Activated CD4-positive, alpha-beta T cell treated with anti-CD3 and anti-CD28 coated beads, Interleukin-2, amount 10 ng/mL, durations not matched to agents 7 days and 5 days (primary cell): ENCODE results near the gene TSPAN15. TPM values are rescaled to one million over a fixed set of nuclear protein-coding genes. Genes with fewer than 3 reads are reported as not detected.

Experiments
- CTCF ChIA-PET: fragments of 350-600 bp; sonication (Branson Sonifier 250); formaldehyde crosslinking; loops from one replicate; lab custom pipeline; 2021; ENCODE audit warnings: antibody characterized with exemption; lab: Charles Lee
- POLR2A ChIA-PET: fragments of 350-600 bp; sonication (Branson Sonifier 250); formaldehyde crosslinking; loops from one replicate; lab custom pipeline; 2021; ENCODE audit warnings: antibody characterized with exemption; lab: Charles Lee
- DNase-seq: peaks from one replicate; pipeline ENCODE4 v3.0.0-alpha.2; 2020
- H3K27ac Mint-ChIP-seq: one replicate; pipeline ENCODE4 v1.8.0; 2021; ENCODE audit warnings: mild to moderate bottlenecking, moderate library complexity, mixed read lengths
- H3K27me3 Mint-ChIP-seq: one replicate; pipeline ENCODE4 v1.8.0; 2021; ENCODE audit warnings: mixed read lengths
- H3K36me3 Mint-ChIP-seq: one replicate; pipeline ENCODE4 v1.8.0; 2021; ENCODE audit warnings: low read depth, mixed read lengths
- H3K4me1 Mint-ChIP-seq: one replicate; pipeline ENCODE4 v1.8.0; 2021; ENCODE audit warnings: mixed read lengths
- H3K4me3 Mint-ChIP-seq: one replicate; pipeline ENCODE4 v1.8.0; 2021; ENCODE audit warnings: mild to moderate bottlenecking, moderate library complexity, mixed read lengths
- H3K9me3 Mint-ChIP-seq: one replicate; pipeline ENCODE4 v1.8.0; 2021; ENCODE audit warnings: mixed read lengths
- total RNA-seq, 2 experiments: library from RNA; stranded (reverse); gene quantifications; one replicate each; pipeline ENCODE4 v1.2.3, GENCODE V29; 2021

TSPAN15 gene
- total RNA-seq, 2 experiments from 2014 or later: 3.6 to 4.2 TPM

DNA sequence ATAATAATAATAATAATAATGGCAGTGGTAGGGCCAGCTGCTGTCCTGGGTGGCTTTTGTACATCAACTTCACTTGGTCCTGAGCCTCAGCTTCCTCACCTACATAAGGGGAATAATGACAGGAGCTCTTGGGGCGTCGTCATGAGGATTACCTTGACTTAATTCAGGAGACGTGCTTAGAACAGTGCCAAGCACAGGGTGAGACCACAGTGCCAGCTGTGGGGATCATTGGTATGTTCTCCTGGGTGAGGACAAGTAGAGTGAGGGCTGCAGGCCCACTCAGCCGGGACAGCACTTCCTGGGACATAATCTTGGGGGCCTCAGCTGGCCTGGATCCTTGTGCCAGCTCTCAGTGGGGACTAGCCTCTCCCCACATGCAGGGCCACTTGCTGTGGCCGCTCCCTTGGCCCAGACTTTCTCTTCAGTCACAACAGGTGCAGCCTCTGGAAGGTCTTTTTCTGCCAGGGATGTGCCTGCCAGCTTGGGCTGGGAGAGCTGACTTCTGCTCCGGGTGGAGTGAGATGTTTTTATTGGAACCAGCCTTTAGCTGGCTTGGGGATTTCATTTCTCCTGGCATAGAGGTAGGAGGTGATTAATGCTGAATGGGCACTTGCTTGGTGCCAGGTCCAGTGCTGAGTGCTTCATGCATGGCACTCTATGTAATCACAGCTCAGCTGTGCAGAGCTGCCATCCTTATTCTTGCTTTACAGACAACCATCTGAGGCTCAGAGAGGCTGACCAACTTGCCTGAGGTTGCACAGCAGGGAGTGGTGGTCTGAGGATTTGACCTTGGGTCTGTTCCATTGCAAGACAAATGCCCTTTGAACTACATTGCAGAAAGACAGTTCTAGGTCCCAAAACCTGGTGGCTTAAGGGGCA is 45.3 kb downstream of the TSPAN15 start:
- no peaks in the 10 kb centered on the region for H3K36me3 Mint-ChIP-seq
- peaks cover 5% of the 10 kb centered on the region for H3K4me1 Mint-ChIP-seq
- no peaks in the 10 kb centered on the region for H3K9me3 Mint-ChIP-seq
- no peak overlapping the region for H3K27ac Mint-ChIP-seq
- CTCF ChIA-PET: interaction anchor here (0.6 to 1.3 kb wide), 4 partner anchors 9 to 183 kb away, joined by 3 to 4 read pairs (median 4); no protein-coding TSS in a partner anchor
- no peak overlapping the region for H3K4me3 Mint-ChIP-seq
- POLR2A ChIA-PET: no interaction called here
- no peak for DNase-seq
- no peaks in the 10 kb centered on the region for H3K27me3 Mint-ChIP-seq

DNA sequence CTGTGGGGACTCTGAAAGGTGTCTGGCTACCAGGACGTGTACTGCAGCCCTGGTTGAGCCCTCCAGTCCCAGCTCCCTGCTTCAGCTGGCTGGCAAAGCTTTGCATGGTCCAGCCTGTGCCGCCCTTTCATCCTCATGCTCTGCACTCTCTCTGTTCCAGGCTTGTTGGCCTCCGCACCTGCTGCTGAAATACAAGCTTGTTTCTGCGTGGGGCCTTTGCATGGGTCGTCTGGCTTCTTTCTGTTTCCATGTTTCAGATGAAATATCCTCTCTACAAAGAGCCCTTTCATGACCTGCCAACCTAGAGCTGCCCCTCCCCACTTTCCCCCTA is 45.9 kb downstream of the TSPAN15 start:
- no peak overlapping the region for H3K4me3 Mint-ChIP-seq
- POLR2A ChIA-PET: no interaction called here

DNA sequence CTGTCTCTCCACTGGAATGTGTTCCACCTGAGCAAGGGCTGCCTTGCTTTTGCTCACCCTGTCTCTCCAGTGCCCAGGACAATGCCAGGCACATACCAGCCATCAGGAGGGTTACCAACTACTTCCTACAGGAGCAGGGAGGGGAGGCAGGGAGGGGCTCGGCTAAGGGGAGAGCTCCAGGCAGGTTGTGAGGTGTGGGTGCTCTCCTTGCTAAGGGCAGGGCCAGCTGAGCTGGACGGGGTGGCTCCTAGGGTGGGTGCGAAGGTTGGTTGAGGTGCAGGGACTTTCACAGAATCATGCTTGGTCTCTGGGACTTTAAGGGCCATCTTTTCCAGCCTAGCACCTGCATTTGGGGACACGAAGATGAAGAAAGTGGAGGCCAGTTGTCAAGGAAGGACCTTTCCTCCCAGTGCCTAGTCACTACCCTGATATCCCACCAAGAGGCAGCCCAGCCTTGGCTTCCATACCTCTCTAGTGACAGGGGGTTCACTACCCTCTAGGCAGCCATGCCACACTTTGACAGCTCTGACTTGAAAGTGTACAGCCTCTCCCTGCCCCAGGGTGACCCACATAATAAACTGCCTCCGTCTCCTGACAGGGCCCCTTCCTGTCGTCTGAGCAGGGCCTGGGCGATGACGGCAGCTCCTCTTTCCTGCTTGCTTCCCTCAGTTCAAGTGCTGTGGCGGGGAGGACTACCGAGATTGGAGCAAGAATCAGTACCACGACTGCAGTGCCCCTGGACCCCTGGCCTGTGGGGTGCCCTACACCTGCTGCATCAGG is 46.5 kb downstream of the TSPAN15 start:
- no peak for DNase-seq
- no peak overlapping the region for H3K4me3 Mint-ChIP-seq
- ChIA-PET CTCF (interaction anchor here (1.3 to 1.8 kb wide), 3 partner anchors 9 to 89 kb away, joined by 3 to 8 read pairs (median 5); no protein-coding TSS in a partner anchor), POLR2A (no interaction called here)
- peaks cover 5% of the 10 kb centered on the region for H3K4me1 Mint-ChIP-seq
- H3K27ac Mint-ChIP-seq: no peak overlapping the region
- no peaks in the 10 kb centered on the region for H3K27me3 Mint-ChIP-seq
- H3K36me3 Mint-ChIP-seq: no peaks in the 10 kb centered on the region
- H3K9me3 Mint-ChIP-seq: no peaks in the 10 kb centered on the region

More for the DNA sequence above, 45.9 kb downstream of the TSPAN15 start:
- no peaks in the 10 kb centered on the region for H3K27me3 Mint-ChIP-seq
- H3K36me3 Mint-ChIP-seq: no peaks in the 10 kb centered on the region
- H3K27ac Mint-ChIP-seq: no peak overlapping the region
- peaks cover 5% of the 10 kb centered on the region for H3K4me1 Mint-ChIP-seq
- no peak for DNase-seq
- no peaks in the 10 kb centered on the region for H3K9me3 Mint-ChIP-seq
- CTCF ChIA-PET: interaction anchor here (0.7 to 1.3 kb wide), 3 partner anchors 9 to 26 kb away, joined by 3 to 4 read pairs (median 3); no protein-coding TSS in a partner anchor

DNA sequence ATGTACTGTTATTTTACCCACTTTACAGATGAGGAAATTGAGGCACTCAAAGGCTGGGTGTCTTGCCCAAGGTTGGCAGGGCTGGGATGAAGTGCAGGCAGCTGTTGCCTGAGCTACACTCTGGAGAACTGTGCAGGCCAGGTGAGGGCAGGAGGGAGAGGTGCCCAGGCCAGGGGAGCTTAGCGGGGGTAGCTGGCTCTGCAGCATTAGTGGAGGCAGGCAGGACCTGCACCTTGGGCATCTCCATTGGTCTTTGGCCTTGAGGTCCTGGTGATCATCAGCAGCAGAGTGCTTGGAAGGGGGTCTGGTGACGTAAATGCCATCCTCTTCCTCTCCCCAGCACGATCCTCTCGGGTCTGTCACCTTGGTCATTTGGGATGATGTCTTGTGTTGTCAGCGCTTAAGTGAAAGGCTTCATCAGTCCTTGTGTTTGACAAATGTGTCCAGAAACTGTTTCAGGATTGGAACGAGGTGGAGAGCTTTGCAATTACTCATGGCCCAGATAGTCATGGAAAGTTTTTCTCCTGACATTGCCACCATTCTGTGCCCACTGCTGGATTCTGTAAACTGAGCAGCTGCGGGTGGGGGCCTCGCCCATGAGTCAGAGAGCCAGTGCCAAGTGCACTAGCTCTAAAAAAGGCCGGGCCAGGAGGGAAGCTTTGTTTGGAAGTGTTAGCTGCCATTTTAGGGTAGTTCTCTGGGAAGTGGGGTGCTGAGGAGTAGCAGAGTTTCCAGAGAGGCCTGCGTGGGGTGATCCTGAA is 47.6 kb downstream of the TSPAN15 start:
- Mint-ChIP-seq H3K27me3 (no peaks in the 10 kb centered on the region), H3K4me3 (no peak overlapping the region), H3K27ac (peak overlapping the region; percentile 28)

DNA sequence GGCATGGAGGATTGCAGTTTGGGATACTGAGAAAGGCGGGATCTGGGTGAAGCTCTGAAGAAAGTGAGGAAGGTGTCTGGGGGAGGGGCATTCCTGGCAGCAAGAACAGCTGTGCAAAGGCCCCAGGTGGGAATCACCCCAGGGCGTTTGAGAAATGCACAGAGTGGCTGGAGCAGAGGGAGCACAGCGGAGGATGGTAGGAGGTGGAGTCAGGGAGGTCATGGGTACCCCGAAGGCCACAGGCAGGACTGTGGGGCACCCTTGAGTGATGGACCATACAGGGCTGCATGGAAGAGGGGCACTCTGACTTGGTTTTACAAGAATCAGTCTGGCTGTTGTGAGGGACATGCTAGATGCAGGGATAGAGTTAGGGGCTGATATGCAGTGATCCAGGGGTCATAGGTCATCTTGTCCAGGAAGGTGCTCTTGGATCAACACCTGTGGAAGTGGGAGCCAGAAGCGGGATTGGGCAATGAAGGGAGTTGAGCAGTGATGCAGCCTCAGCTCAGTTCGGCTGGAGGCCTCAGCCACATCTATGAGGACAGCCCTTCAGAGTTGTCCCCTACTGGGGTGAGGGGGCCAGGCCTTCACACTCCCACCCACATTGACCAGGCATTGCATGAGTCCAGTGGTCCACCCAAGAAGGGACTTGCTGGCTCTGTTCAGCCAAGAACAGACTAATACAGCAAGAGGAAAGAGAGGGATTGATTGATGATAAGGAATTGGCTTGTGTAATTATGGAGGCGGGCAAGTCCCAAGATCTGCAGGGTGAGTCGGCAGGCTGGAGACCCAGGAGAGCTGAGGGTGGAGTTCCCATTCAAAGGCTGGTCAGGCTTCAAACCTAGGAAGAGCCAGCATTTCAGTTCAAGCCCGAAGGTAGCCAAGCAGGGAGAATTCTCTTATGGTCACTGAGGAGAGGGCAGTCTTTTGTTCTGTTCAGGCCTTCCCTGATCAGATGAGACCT is 48.7 kb downstream of the TSPAN15 start:
- Mint-ChIP-seq H3K4me3 (no peak overlapping the region), H3K4me1 (peaks cover 5% of the 10 kb centered on the region), H3K9me3 (no peaks in the 10 kb centered on the region), H3K36me3 (no peaks in the 10 kb centered on the region), H3K27me3 (no peaks in the 10 kb centered on the region), H3K27ac (no peak overlapping the region)
- POLR2A ChIA-PET: no interaction called here
- CTCF ChIA-PET: interaction anchor here (0.7 to 1.6 kb wide), 2 partner anchors 7 to 1403 kb away, joined by 3 to 5 read pairs; no protein-coding TSS in a partner anchor
- DNase-seq: no peak

More for the DNA sequence above, 47.6 kb downstream of the TSPAN15 start:
- Mint-ChIP-seq H3K36me3 (no peaks in the 10 kb centered on the region), H3K4me1 (peaks cover 5% of the 10 kb centered on the region), H3K9me3 (no peaks in the 10 kb centered on the region)
- ChIA-PET CTCF (interaction anchor here (0.7 to 1.8 kb wide), 4 partner anchors 9 to 1404 kb away, joined by 3 to 8 read pairs (median 4); no protein-coding TSS in a partner anchor), POLR2A (no interaction called here)
- DNase-seq: no peak

DNA sequence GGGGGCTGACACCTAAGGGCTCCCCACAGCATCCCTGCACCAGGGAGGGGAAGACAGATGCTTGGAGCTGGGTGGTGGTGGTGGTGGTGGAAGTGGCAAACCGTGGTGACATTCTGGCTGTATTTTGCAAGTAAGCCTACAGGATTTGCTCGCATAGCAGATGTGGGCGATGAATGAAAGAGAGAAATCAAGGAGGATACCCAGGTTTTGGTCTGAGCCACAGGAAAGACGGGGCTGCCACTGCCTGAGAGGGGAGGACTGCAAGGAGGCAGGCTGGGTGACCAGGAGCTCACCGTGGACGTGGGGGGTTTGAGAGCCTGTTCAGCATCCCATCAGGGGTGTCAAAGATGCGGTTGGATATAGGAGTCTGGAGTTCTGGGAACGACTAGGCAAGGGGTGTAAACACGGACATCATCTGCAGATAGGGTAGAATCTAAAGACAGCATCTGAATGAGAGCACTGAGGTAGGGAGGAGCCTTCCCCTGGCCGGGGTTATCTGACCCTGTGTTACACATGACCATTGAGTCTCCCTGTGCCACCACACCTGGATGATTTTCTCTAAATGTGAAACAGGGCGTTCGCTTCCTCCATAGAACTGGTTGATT is 49.7 kb downstream of the TSPAN15 start:
- DNase-seq: no peak
- ChIA-PET POLR2A (no interaction called here), CTCF (no interaction called here)
- Mint-ChIP-seq H3K36me3 (no peaks in the 10 kb centered on the region), H3K9me3 (no peaks in the 10 kb centered on the region), H3K27ac (no peak overlapping the region), H3K4me3 (no peak overlapping the region), H3K27me3 (no peaks in the 10 kb centered on the region), H3K4me1 (peaks cover 5% of the 10 kb centered on the region)

DNA sequence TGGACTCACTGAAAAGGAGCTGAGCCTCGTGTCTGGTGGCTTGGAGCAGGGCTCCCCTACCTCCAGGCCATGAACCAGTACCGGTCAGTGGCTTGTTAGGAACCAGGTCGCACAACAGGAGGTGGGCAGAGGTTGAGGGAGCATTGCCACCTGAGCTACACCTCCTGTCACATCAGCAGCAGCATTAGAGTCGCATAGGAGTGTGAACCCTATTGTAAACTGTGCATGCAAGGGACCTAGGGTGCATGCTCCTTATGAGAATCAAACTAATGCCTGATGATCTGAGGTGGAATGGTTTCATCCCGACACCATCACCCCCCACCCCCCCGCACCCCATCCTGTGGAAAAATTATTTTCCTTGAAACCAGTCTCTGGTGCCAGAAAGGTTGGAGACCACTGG is 50.4 kb downstream of the TSPAN15 start:
- POLR2A ChIA-PET: no interaction called here
- Mint-ChIP-seq H3K36me3 (no peaks in the 10 kb centered on the region), H3K27me3 (no peaks in the 10 kb centered on the region), H3K27ac (no peak overlapping the region), H3K9me3 (no peaks in the 10 kb centered on the region), H3K4me1 (peaks cover 5% of the 10 kb centered on the region), H3K4me3 (no peak overlapping the region)
- CTCF ChIA-PET: no interaction called here
- DNase-seq: no peak

DNA sequence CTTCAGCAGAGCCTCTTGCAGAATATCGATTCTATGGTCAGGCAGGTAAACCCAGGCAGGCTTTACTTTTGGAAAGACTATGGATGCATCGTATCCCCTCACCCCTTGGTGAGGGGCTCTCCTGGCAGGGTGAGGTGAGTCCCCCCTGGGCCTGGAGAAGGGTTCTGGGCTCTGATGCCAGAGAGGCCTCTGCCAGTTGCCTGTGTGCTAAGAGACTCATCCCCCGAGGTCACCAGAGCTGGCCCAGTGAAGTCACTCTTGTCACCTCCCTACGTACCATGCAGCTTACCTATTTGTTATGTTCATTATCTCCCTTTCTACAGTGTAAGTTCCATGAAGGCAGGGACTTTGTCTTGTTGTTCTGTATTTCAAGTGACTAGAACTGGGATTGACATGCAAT is 51.3 kb downstream of the TSPAN15 start:
- no peak overlapping the region for H3K27ac Mint-ChIP-seq
- no peaks in the 10 kb centered on the region for H3K36me3 Mint-ChIP-seq
- H3K27me3 Mint-ChIP-seq: no peaks in the 10 kb centered on the region
- ChIA-PET POLR2A (no interaction called here), CTCF (no interaction called here)
- no peak for DNase-seq
- H3K4me1 Mint-ChIP-seq: peaks cover 12% of the 10 kb centered on the region
- no peaks in the 10 kb centered on the region for H3K9me3 Mint-ChIP-seq
- H3K4me3 Mint-ChIP-seq: no peak overlapping the region

DNA sequence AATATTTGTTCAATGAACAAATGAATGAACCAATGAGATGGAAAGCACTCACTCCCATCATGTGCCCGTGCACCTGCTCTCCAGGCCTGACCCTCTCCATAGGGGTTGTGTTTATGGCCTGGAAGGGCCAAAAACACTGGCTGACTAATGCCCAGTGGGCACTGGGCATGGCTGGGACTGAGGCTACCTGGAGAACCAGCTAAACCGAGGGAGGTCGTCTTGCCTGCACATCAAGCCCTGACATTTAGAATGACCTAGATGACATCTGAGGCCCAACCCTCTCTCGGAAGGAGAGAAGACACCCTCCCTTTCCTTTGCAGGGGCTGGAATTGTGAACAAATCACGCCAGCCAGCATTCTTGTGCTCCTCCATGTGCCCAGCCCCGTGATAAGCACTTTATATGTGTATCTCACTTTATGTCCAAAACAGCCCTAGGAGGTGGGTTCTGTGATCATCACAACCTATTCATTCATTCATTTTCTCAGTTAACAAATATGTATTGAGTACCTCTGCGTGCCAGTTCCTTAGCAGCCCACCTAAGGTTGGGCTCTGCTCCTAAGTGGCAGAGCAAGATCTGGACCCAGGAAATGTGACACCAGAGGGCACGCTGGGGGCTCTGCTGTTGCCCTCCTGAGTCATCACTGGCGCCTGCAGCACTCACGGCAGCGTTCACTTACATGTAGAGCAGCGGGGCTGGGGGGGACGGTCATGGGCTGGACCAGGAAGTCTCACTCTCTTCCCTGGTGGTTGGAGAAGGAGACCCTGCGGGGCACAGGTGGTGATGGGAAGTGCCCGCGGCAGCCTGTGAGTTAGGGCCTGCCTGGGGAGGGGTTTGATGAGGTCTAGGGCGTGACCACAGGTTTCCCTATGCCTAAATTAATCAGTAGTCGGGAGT is 52.0 kb downstream of the TSPAN15 start:
- no peaks in the 10 kb centered on the region for H3K27me3 Mint-ChIP-seq
- CTCF ChIA-PET: interaction anchor here (0.5 kb wide), 1 partner anchor 683 kb away, joined by 4 read pairs; no protein-coding TSS in a partner anchor
- H3K4me1 Mint-ChIP-seq: peaks cover 13% of the 10 kb centered on the region
- no peak for DNase-seq
- no peak overlapping the region for H3K4me3 Mint-ChIP-seq
- no peak overlapping the region for H3K27ac Mint-ChIP-seq
- POLR2A ChIA-PET: no interaction called here
- H3K36me3 Mint-ChIP-seq: no peaks in the 10 kb centered on the region
- no peaks in the 10 kb centered on the region for H3K9me3 Mint-ChIP-seq

DNA sequence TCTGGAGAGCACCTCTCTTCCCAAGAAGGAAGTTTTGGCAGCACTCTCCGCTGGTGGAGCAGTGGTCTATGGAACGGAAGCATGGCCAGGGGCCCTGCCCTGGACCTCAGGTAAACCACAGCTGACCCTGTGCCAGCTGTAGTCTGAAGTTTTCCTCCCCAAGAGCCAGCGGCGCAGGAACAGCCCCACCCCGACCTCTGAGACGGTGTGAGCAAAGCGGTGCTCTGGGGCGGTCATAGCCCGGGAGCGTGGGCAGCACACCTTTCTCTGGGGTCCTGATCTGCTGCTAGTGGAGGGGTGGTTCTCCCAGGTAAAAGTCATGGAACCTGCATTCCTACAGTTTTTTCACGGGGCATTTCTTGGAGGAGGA is 52.6 kb downstream of the TSPAN15 start:
- CTCF ChIA-PET: no interaction called here
- POLR2A ChIA-PET: no interaction called here
- H3K27ac Mint-ChIP-seq: no peak overlapping the region

More for the DNA sequence above, 52.6 kb downstream of the TSPAN15 start:
- Mint-ChIP-seq H3K36me3 (no peaks in the 10 kb centered on the region), H3K4me1 (peaks cover 13% of the 10 kb centered on the region), H3K27me3 (no peaks in the 10 kb centered on the region), H3K9me3 (no peaks in the 10 kb centered on the region), H3K4me3 (no peak overlapping the region)
- DNase-seq: no peak
